ENCODE data around the gene RPLP1.
A peak's percentile ranks its signal among the peaks of the same experiment; 100 is the strongest.

Gene RPLP1

GRCh38 chr15:69475769-69476358 lies 23.2 kb downstream of the RPLP1 start:
- Histone ChIP-seq H3K36me3 (ENCODE audit: insufficient read depth, low read length) (no peaks in the 10 kb centered on the region), H3K4me3 (ENCODE audit: low read depth, low read length, poor library complexity, severe bottlenecking) (no peak overlapping the region), H4K20me1 (ENCODE audit: insufficient read depth, low read length) (no peaks in the 10 kb centered on the region), H3K27ac (ENCODE audit: low read depth, low read length, poor library complexity, severe bottlenecking) (no peak overlapping the region), H3K4me2 (ENCODE audit: low read length) (no peak overlapping the region), H3K9me2 (ENCODE audit: low read depth, low read length) (no peaks in the 10 kb centered on the region), H3K9me3 (ENCODE audit: low read length) (peaks cover 8% of the 10 kb centered on the region), H3K27me3 (ENCODE audit: insufficient read depth, low read length) (peaks cover 14% of the 10 kb centered on the region), H3F3A (ENCODE audit: insufficient read depth, low read length) (no peaks in the 10 kb centered on the region), H3K9ac (ENCODE audit: low read length) (no peak overlapping the region), H3K4me1 (ENCODE audit: insufficient read depth, low read length, severe bottlenecking) (peaks cover 4% of the 10 kb centered on the region), H2AFZ (ENCODE audit: low read length) (no peak overlapping the region), H3K79me2 (ENCODE audit: insufficient read depth, low read length) (no peaks in the 10 kb centered on the region)
- peak; percentile 82 for TF ChIP-seq CTCF (IDR thresholded peaks at IDR 0.05; ENCODE audit: low read length)
- TF ChIP-seq EZH2 (IDR thresholded peaks at IDR 0.05; ENCODE audit: borderline replicate concordance, low read length) = no peak

- TF ChIP-seq CTCF (IDR thresholded peaks at IDR 0.05; ENCODE audit: low read length) = no peak
- no peak for TF ChIP-seq EZH2 (IDR thresholded peaks at IDR 0.05; ENCODE audit: borderline replicate concordance, low read length)
- Histone ChIP-seq H3K4me1 (ENCODE audit: insufficient read depth, low read length, severe bottlenecking) (peaks cover 4% of the 10 kb centered on the region), H3K79me2 (ENCODE audit: insufficient read depth, low read length) (no peaks in the 10 kb centered on the region), H3K27me3 (ENCODE audit: insufficient read depth, low read length) (peaks cover 14% of the 10 kb centered on the region), H3K9me2 (ENCODE audit: low read depth, low read length) (no peaks in the 10 kb centered on the region), H3K9ac (ENCODE audit: low read length) (no peak overlapping the region), H3F3A (ENCODE audit: insufficient read depth, low read length) (no peaks in the 10 kb centered on the region), H3K9me3 (ENCODE audit: low read length) (peaks cover 8% of the 10 kb centered on the region), H3K27ac (ENCODE audit: low read depth, low read length, poor library complexity, severe bottlenecking) (no peak overlapping the region), H3K36me3 (ENCODE audit: insufficient read depth, low read length) (no peaks in the 10 kb centered on the region), H4K20me1 (ENCODE audit: insufficient read depth, low read length) (no peaks in the 10 kb centered on the region), H3K4me3 (ENCODE audit: low read depth, low read length, poor library complexity, severe bottlenecking) (no peak overlapping the region), H2AFZ (ENCODE audit: low read length) (no peak overlapping the region), H3K4me2 (ENCODE audit: low read length) (no peak overlapping the region)
These were observed 24.3 kb downstream of the RPLP1 start for GRCh38 chr15:69476704-69477473.

GRCh38 chr15:69478259-69478781 lies 25.7 kb downstream of the RPLP1 start:
- Histone ChIP-seq H3F3A (ENCODE audit: insufficient read depth, low read length) (no peaks in the 10 kb centered on the region), H3K9me3 (ENCODE audit: low read length) (peaks cover 8% of the 10 kb centered on the region), H3K27me3 (ENCODE audit: insufficient read depth, low read length) (peaks cover 14% of the 10 kb centered on the region), H3K27ac (ENCODE audit: low read depth, low read length, poor library complexity, severe bottlenecking) (no peak overlapping the region), H3K36me3 (ENCODE audit: insufficient read depth, low read length) (no peaks in the 10 kb centered on the region), H3K4me1 (ENCODE audit: insufficient read depth, low read length, severe bottlenecking) (peaks cover 4% of the 10 kb centered on the region), H2AFZ (ENCODE audit: low read length) (no peak overlapping the region), H3K9me2 (ENCODE audit: low read depth, low read length) (no peaks in the 10 kb centered on the region), H3K9ac (ENCODE audit: low read length) (no peak overlapping the region), H3K4me2 (ENCODE audit: low read length) (no peak overlapping the region; the same call in 1 of the 2 replicates), H3K79me2 (ENCODE audit: insufficient read depth, low read length) (no peaks in the 10 kb centered on the region), H4K20me1 (ENCODE audit: insufficient read depth, low read length) (no peaks in the 10 kb centered on the region), H3K4me3 (ENCODE audit: low read depth, low read length, poor library complexity, severe bottlenecking) (no peak overlapping the region)
- TF ChIP-seq CTCF (IDR thresholded peaks at IDR 0.05; ENCODE audit: low read length) (peak; percentile 96), EZH2 (IDR thresholded peaks at IDR 0.05; ENCODE audit: borderline replicate concordance, low read length) (no peak)

All from OCI-LY1 (cell line).